DMS153 (cell line): ENCODE measurements around the gene SPINDOC.
"Not testable (repeated sequence)": the region's sequence is repeated elsewhere in the genome, so short reads cannot be mapped to it uniquely, and the experiment has no call there.

Experiments used
- DNase-seq: peaks from one replicate; lab custom pipeline; 2025; lab: John Stamatoyannopoulos, UW

Gene SPINDOC

GRCh38 chr11:63813035-63813562 is at the start of gene SPINDOC:
Gene SPINDOC, plus strand, starts transcription at chr11:63813456. Its CDS starts 231 bp downstream, at chr11:63813687.
- peak; percentile 26 for DNase-seq

DNA sequence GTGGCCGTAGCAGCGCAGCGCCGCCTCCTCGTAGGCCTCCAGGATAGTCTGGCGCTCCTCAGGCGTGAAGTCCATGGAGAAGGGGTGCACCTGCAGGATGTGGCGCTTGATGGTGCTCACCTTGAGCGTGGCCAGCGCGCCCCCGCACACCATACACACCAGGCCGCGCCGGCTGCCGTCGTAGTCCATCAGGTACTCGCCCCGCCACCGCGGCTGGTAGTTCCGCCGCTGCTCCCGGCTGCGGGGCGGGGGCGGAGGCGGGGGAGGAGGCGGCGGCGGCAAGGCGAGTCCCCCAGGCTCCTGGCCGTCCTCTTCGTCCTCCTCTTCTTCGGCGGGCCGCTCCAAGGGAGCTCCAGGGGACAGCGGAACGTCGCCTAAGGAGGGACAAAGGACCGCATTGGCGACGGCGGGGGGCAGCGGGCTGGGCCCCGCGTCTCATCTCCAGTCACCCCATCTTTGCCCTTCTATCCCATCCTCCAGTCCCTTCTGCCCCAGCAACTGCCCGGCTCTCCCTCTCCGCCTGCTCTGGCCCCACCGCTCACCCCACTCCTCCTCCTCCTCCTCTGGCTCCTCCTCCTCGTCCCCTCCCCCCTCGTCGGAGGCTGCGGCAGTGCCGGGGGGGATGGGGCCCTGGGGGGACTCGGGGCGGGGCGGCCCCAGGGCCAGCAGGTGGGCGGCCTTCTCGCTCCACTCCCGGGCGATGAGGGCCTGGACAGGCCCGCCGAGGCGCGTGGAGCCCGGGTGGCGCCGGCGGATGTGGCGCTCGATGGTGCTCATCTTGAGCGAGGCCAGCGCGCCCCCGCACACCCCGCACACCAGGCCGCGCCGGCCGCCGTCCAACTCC is 49.5 kb upstream of the SPINDOC start:
- DNase-seq, result no peak

DNA sequence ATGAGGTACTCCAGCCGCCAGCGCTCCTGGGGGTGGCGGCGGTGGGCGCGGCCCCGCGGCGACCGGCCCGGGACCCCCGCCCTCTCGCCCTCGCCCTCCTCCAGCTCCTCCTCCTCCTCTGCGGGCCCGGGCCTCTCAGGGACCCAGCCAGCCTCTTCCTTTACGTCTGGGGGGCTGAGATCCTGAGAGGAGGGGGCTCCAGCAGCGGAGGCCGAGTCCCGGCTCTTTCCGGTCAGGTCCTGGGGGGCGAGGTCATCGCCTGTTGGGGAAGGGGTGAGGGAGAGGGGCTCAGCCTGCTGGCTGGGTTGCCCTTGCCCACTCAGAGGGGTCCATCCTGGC is 48.9 kb upstream of the SPINDOC start:
- no peak for DNase-seq

DNA sequence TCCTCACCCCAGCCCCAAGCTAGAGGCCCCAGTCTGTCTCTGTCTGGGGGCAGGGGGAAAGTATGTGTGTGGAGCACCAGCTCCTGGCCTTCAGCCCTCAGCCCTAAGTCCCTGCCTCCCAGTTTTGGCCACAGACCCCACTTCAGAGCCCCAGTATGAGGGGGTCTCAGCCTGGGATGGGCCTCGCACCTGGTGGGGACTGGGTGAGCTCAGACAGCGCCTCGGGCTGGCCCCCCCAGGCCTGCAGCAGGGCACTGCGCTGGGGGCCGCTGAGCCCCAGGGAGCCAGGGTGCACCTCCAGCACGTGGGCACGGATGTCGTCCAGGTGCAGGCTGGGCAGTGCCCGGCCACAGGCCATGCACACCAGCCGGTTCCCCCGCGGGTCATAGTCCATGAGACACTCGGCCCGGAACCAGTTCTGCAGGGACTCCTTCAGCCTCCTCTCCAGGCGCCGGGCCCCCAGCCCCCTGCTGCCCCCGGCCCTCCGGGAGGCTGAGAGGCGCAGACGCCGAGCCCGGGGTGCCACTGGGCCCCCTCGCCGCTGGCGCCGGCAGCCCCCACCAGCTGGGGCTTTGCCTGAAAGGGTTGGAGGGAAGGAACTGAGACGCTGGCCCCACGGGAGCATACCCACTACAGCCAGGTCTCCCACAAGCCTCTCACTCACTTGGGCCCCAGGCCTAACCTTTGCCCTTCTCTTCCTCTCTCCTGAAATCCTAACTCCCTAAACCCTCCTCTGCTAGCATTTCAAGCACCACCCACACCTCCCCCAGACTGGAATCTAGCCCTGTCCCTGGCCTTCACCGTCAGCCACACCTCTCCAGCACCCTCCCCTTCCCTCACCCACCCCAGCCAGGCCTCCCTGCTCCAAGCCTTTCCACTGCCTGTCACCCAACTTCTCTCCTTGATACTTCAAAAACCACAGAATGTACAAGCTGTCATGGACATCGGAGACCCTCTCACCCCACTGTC is 48.3 kb upstream of the SPINDOC start:
- DNase-seq, result no peak

- no peak for DNase-seq
Observed at GRCh38 chr11:63765688-63766241, 47.5 kb upstream of the SPINDOC start.

DNA sequence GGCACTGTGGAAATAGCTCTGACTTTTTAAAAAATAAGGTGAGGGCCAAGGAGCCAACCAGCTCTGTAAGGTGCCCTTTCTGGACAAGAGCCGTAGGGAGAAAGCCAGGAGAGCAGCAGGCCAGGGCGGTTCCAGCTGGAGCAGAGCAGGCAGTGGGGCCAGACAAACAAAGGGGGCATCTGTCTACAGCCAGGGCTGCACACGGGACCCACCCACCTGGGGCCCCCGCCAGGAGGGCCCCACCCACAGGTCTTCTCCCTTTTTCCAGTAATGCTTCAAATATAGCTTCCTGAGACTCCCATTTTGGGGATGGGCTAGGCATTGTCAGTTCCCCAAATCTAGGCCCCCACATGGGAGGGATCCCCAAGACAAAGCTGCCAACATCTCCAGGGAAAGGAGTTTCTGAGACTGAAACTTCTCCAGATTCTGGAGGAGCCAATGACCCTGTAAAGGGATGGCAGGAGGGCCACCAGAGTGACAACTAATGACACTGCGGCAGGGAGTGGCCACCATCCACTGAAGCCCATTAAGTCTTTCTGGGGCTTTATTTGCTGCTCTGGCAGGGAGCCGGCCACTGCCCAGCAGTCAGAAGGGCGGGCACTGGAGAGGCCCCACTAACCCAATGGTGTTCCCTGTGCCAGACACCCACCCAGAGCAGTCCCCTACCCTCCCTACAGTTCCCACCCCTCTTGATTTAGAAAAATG is 46.6 kb upstream of the SPINDOC start:
- no peak for DNase-seq

DNA sequence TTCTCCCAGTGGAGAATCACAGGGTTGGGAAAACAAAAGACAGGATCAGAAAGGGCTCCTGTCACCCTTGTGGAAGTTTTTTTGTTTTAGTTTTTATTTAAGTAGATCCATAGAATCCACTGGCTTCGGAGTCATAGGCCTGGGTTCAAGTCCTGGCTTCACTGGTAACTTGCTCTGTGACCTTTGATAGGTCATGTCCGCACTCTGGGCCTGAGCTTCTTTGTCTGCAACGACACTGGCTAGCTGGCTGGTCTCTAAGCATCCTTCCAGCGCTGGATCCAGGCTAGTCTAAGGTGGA is 46.0 kb upstream of the SPINDOC start:
- DNase-seq, result no peak

- peak; percentile 26 for DNase-seq
Observed at GRCh38 chr11:63767565-63768236, 45.6 kb upstream of the SPINDOC start.

- no peak for DNase-seq
Observed at GRCh38 chr11:63768237-63769041, 44.8 kb upstream of the SPINDOC start, which contains the start of gene ZFTA. Gene ZFTA, minus strand, starts transcription at chr11:63768775. Its CDS starts 153 bp downstream, at chr11:63768622.

DNA sequence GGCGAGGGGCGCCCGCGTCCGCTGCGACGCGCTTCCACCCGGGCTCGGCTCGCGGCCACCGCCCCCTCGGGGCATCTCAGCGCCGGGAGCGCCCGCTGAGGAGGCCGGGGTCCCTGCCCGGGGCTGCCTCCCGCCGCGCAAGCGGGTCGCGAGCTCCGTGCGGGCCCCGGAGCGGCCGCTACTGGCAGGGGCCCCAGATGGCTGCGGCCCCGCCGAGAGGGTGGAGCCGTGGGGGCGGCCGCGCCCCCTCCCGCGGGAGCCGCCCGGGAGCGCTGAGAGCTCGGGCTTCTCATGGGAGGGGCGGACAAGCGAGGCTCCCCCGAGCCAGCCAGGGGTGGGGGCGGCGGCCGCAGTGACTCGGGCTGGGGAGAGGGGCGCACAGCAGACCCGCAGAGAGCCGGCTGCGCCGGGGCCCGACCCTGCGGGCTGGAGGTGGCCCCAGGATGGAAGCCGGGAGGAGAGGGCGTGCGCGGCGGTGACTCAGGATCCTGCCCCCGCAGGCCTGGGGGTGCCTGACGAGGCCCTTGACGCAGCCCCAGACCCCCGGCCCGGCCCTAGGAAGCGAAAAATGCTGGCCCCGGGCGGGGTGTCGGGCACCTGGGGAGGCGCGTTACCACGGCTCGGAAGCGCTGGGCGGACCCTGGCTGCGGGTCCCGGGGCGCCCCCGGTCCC is 44.1 kb upstream of the SPINDOC start:
- no peak for DNase-seq

DNA sequence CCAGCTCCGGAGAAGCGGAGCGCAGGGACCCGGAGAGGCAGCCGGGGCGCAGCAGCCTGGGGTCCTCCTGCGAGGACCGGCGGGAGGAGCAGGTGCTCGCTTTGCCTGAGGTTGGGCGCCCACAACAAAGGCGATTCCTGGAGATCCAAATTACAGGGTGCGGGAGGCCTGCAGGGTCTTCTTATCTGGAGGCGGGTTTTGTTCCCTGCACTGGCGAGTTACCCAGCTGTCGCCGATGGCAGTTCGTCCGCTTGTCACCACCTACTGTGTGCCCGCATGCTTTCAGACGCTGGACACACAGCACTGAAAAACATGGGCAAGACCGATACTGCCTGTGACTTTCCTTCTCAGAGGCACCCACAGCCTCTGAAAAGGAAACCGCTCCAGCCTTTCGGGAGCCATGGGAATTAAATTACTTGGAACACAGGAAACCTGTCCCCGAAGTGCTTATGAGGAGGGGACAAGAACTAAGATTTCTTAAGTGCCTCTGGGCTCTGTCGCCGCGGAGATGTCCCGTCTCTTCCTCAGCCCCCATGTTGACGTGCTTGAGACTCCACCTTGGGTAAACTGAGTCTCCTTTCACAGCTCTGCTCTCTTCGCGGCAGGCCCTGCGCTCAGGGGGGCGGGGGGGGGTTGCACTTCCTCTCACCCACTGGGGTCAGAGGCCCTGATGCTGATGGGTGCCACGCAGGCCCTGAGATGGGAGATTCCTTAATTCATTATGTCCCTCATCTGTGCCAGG is 43.4 kb upstream of the SPINDOC start:
- no peak for DNase-seq

- no peak for DNase-seq
Observed at GRCh38 chr11:63770763-63771162, 42.5 kb upstream of the SPINDOC start.

GRCh38 chr11:63771741-63772318 is 41.4 kb upstream of the SPINDOC start:
- DNase-seq, result not testable (repeated sequence)

DNA sequence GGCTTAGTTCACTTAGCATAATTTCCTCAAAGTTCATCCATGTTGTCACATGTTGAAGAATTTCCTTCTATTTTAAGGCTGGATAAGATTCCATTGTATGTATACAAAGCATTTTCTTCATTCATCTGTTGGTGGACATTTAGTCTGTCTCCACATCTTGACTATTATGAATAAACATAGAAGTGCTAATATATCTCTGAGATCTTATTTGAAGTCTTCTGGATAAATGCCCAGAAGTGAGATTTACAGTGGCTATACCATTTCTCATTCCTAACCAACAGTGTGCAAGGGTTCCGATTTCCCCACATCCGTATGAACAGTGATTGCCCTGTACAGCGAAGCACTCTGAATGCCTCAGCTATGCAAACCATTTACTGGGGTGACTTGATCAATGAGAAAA is 38.1 kb upstream of the SPINDOC start:
- DNase-seq, result no peak

DNA sequence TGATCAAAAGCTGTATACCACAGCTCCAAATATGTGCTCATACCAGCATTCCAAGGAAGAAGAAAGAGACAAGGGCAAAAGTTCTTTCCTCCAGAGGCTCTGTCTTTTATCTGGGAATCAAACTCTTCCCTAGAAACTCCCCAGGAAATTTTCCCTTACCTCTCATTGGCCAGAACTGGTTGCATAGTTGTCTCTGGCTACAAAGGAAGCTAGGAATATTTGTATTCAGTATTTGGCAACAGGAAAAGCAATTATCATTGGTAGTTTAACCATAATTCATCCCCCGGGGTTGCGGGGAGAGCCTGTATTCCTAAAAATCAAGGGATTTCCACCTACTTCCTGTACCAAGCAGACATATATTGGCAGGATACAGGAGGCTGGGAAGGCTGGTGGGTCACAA is 34.2 kb upstream of the SPINDOC start:
- DNase-seq, result no peak

- DNase-seq, result no peak
Observed at GRCh38 chr11:63782749-63783148, 30.5 kb upstream of the SPINDOC start.

DNA sequence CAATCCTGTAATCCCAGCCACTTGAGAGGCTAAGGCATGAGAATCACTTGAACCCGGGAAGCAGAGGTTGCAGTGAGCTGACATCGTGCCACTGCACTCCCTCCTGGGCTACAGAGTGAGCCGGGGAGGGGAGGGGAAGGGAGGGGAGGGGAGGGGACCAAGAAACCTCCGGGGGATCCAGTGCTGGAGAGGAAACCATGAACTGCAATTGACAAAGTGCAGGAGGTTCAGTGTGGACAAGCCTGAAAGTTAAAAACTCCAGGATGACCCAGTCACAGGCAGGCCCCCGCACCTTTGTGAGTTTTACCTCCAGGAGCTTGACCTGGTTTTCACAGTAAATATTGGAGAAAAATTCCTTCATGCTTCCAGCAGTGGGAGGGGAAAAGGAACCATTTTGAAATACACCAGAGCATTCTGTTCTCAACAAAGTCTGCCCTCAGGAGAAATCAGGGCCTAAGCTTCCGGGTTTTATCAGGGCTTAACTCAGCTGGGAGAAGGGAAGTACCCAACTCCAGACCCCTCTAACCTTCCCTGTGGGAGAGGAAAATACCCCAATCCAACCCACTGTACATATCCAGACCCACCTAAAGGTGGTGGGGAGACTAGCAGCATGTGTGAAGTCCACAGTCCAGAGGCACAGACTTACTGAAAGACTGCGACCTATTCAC is 29.2 kb upstream of the SPINDOC start:
- no peak for DNase-seq

- no peak for DNase-seq
Observed at GRCh38 chr11:63785823-63786222, 27.4 kb upstream of the SPINDOC start.
